ENCODE results near the gene PXMP2.
"Not testable (repeated sequence)": the region's sequence is repeated elsewhere in the genome, so short reads cannot be mapped to it uniquely, and the experiment has no call there.

The PXMP2 gene

GRCh38 chr12:132748319-132748718 is 60.9 kb downstream of the PXMP2 start:
- no peak overlapping the region for H3K4me3 ChIP-seq (ENCODE audit: low read depth, low read length)
- TF ChIP-seq, protein P1, sequence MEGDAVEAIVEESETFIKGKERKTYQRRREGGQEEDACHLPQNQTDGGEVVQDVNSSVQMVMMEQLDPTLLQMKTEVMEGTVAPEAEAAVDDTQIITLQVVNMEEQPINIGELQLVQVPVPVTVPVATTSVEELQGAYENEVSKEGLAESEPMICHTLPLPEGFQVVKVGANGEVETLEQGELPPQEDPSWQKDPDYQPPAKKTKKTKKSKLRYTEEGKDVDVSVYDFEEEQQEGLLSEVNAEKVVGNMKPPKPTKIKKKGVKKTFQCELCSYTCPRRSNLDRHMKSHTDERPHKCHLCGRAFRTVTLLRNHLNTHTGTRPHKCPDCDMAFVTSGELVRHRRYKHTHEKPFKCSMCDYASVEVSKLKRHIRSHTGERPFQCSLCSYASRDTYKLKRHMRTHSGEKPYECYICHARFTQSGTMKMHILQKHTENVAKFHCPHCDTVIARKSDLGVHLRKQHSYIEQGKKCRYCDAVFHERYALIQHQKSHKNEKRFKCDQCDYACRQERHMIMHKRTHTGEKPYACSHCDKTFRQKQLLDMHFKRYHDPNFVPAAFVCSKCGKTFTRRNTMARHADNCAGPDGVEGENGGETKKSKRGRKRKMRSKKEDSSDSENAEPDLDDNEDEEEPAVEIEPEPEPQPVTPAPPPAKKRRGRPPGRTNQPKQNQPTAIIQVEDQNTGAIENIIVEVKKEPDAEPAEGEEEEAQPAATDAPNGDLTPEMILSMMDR (conservative IDR thresholded peaks at IDR 0.05; ENCODE audit: low read depth, low read length) = no peak
- no peak for DNase-seq (ENCODE audit: low read depth)

- DNase-seq (ENCODE audit: low read depth); H3K4me3 ChIP-seq (ENCODE audit: low read depth, low read length): not testable (repeated sequence)
Observed at GRCh38 chr12:132753670-132754069, 66.3 kb downstream of the PXMP2 start.

- no peak for DNase-seq (ENCODE audit: low read depth)
- H3K4me3 ChIP-seq (ENCODE audit: low read depth, low read length) = no peak overlapping the region
- TF ChIP-seq, protein P1 (conservative IDR thresholded peaks at IDR 0.05; ENCODE audit: low read depth, low read length) = no peak
Observed at GRCh38 chr12:132754160-132754932, 67.0 kb downstream of the PXMP2 start.

Data from choroid plexus epithelial cell (primary cell).